LHCN-M2 (cell line): ENCODE data around the gene AK1. TPM values are rescaled to one million over a fixed set of nuclear protein-coding genes. Genes with fewer than 3 reads are reported as not detected.
"Not testable (repeated sequence)": the region's sequence is repeated elsewhere in the genome, so short reads cannot be mapped to it uniquely, and the experiment has no call there.

ENCODE experiments used
- DNase-seq: peaks from one replicate; pipeline ENCODE4 v3.0.0-alpha.2; 2012; ENCODE audit warnings: low read depth
- total RNA-seq: library from RNA; depleted of rRNA; stranded (reverse); fragments of >200 nt; gene quantifications from 2 replicates; pipeline ENCODE4 v1.2.3, GENCODE V29; 2014

The AK1 gene
- total RNA-seq, 1 experiment from 2014 or later = 75.1 TPM

- no peak for DNase-seq
Observed at GRCh38 chr9:127884976-127885490, 7.6 kb upstream of the AK1 start.

GRCh38 chr9:127884427-127884911 is 7.0 kb upstream of the AK1 start:
- no peak for DNase-seq

- DNase-seq = no peak
Observed at GRCh38 chr9:127883959-127884358, 6.5 kb upstream of the AK1 start.

GRCh38 chr9:127881715-127882114 is 4.2 kb upstream of the AK1 start:
- not testable (repeated sequence) for DNase-seq

GRCh38 chr9:127880143-127880542 is 2.7 kb upstream of the AK1 start:
- no peak for DNase-seq

- no peak for DNase-seq
Observed at GRCh38 chr9:127878652-127879390, 1.3 kb upstream of the AK1 start.

- DNase-seq = no peak
Observed at GRCh38 chr9:127878001-127878651, 651 bp upstream of the AK1 start.

- DNase-seq = no peak
Observed at GRCh38 chr9:127876764-127877562, 512 bp downstream of the AK1 start.

- DNase-seq = no peak
Observed at GRCh38 chr9:127876026-127876763, 1.3 kb downstream of the AK1 start.

GRCh38 chr9:127875306-127875966 is 2.0 kb downstream of the AK1 start:
- peak; percentile 51 for DNase-seq

- no peak for DNase-seq
Observed at GRCh38 chr9:127874301-127875221, 2.9 kb downstream of the AK1 start.

- DNase-seq = peak; percentile 45
Observed at GRCh38 chr9:127873886-127874285, 3.6 kb downstream of the AK1 start.

GRCh38 chr9:127873223-127873691 is 4.2 kb downstream of the AK1 start:
- DNase-seq = no peak

GRCh38 chr9:127872369-127873222 is 4.9 kb downstream of the AK1 start:
- no peak for DNase-seq

- DNase-seq = no peak
Observed at GRCh38 chr9:127871531-127871930, 5.9 kb downstream of the AK1 start.

- DNase-seq = no peak
Observed at GRCh38 chr9:127870887-127871286, 6.6 kb downstream of the AK1 start.

- DNase-seq = not testable (repeated sequence)
Observed at GRCh38 chr9:127870153-127870491, 7.4 kb downstream of the AK1 start.

- DNase-seq = peak; percentile 78
Observed at GRCh38 chr9:127869310-127870152, 7.9 kb downstream of the AK1 start.
